HG02973 (cell line): ENCODE measurements around the gene ANKRD60.

ENCODE experiments used
- ATAC-seq: cut with Tn5 transposase; IDR thresholded peaks from one replicate; pipeline ENCODE4 v1.9.1; 2021; ENCODE audit warnings: moderate library complexity; ENCODE audit not compliant: unreplicated experiment

Gene ANKRD60

GRCh38 chr20:58196402-58197184 is 31.9 kb downstream of the ANKRD60 start:
- no peak for ATAC-seq

- ATAC-seq: no peak
Measured at GRCh38 chr20:58195047-58195446, 33.4 kb downstream of the ANKRD60 start.

- ATAC-seq: no peak
Measured at GRCh38 chr20:58194175-58194791, 34.2 kb downstream of the ANKRD60 start.

GRCh38 chr20:58192567-58192966 is 35.9 kb downstream of the ANKRD60 start:
- no peak for ATAC-seq

- ATAC-seq: no peak
Measured at GRCh38 chr20:58192065-58192464, 36.4 kb downstream of the ANKRD60 start.

- ATAC-seq: no peak
Measured at GRCh38 chr20:58188527-58188926, 39.9 kb downstream of the ANKRD60 start.

GRCh38 chr20:58184984-58185383 is 43.5 kb downstream of the ANKRD60 start:
- ATAC-seq: no peak

GRCh38 chr20:58184063-58184462 is 44.4 kb downstream of the ANKRD60 start:
- ATAC-seq: no peak

GRCh38 chr20:58182521-58183140 is 45.8 kb downstream of the ANKRD60 start:
- no peak for ATAC-seq

- no peak for ATAC-seq
Measured at GRCh38 chr20:58179432-58180099, 48.9 kb downstream of the ANKRD60 start.

- no peak for ATAC-seq
Measured at GRCh38 chr20:58179083-58179431, 49.4 kb downstream of the ANKRD60 start.

GRCh38 chr20:58177799-58178198 is 50.7 kb downstream of the ANKRD60 start:
- no peak for ATAC-seq

GRCh38 chr20:58175836-58176235 is 52.6 kb downstream of the ANKRD60 start:
- no peak for ATAC-seq

GRCh38 chr20:58175425-58175824 is 53.0 kb downstream of the ANKRD60 start:
- ATAC-seq: no peak

- ATAC-seq: no peak
Measured at GRCh38 chr20:58174708-58175280, 53.7 kb downstream of the ANKRD60 start.

- ATAC-seq: no peak
Measured at GRCh38 chr20:58173930-58174707, 54.3 kb downstream of the ANKRD60 start.

- ATAC-seq: no peak
Measured at GRCh38 chr20:58173091-58173490, 55.4 kb downstream of the ANKRD60 start.

- no peak for ATAC-seq
Measured at GRCh38 chr20:58171796-58172425, 56.5 kb downstream of the ANKRD60 start.

- ATAC-seq: no peak
Measured at GRCh38 chr20:58169450-58169849, 59.0 kb downstream of the ANKRD60 start.

GRCh38 chr20:58168843-58169242 is 59.6 kb downstream of the ANKRD60 start:
- ATAC-seq: no peak
